A673 (cell line): ENCODE measurements around the gene TRAF3IP1. TPM values are rescaled to one million over a fixed set of nuclear protein-coding genes. Genes with fewer than 3 reads are reported as not detected.

Experiments used
- BruUV-seq: library from RNA; stranded (reverse); fragments of 400-500 nt; replicated peaks from 2 replicates; lab custom pipeline; 2021; lab: Mats Ljungman, UMichigan
- CTCF ChIA-PET: fragments of 300-600 bp; sonication (Branson Sonifier 250); formaldehyde crosslinking; loops from one replicate; lab custom pipeline; 2022; ENCODE audit warnings: antibody characterized with exemption; lab: Charles Lee
- POLR2A ChIA-PET: fragments of 300-600 bp; sonication (Branson Sonifier 250); formaldehyde crosslinking; loops from one replicate; lab custom pipeline; 2022; ENCODE audit warnings: antibody characterized with exemption; ENCODE audit not compliant: low non-redundant PET; lab: Charles Lee
- DNase-seq: peaks from one replicate; pipeline ENCODE4 v3.0.0-alpha.2; 2015; ENCODE audit warnings: low spot score
- H3K27ac ChIP-seq: fragments of 200-600 bp; sonication (generic); 2 replicates; pipeline ENCODE4 v1.5.1; 2016; ENCODE audit warnings: mixed run types, low read depth, mild to moderate bottlenecking, mixed read lengths, antibody characterized with exemption, low read length; ENCODE audit not compliant: poor library complexity, severe bottlenecking
- H3K27me3 ChIP-seq: fragments of 200-600 bp; sonication (generic); replicated peaks from 2 replicates; pipeline ENCODE4 v1.6.1; 2017; ENCODE audit warnings: mixed run types, low read depth, mild to moderate bottlenecking, mixed read lengths, antibody characterized with exemption, low read length; ENCODE audit not compliant: insufficient read depth, poor library complexity
- H3K36me3 ChIP-seq: fragments of 200-600 bp; sonication (generic); 2 replicates; pipeline ENCODE4 v1.6.1; 2016; ENCODE audit warnings: mixed run types, mild to moderate bottlenecking, mixed read lengths, antibody characterized with exemption, low read length; ENCODE audit not compliant: insufficient read depth, poor library complexity, severe bottlenecking
- H3K4me1 ChIP-seq: fragments of 200-600 bp; sonication (generic); 2 replicates; pipeline ENCODE4 v1.6.1; 2017; ENCODE audit warnings: mixed run types, mild to moderate bottlenecking, mixed read lengths, antibody characterized with exemption, low read length; ENCODE audit not compliant: insufficient read depth, poor library complexity, severe bottlenecking
- H3K4me3 ChIP-seq: fragments of 200-600 bp; sonication (generic); 2 replicates; pipeline ENCODE4 v1.5.1; 2016; ENCODE audit warnings: low read depth, mixed run types, mild to moderate bottlenecking, mixed read lengths, low read length; ENCODE audit not compliant: poor library complexity, severe bottlenecking
- H3K9me3 ChIP-seq: fragments of 200-600 bp; sonication (generic); 2 replicates; pipeline ENCODE4 v1.6.1; 2016; ENCODE audit warnings: mixed run types, low read depth, mild to moderate bottlenecking, mixed read lengths, antibody characterized with exemption, low read length; ENCODE audit not compliant: poor library complexity, severe bottlenecking
- CTCF ChIP-seq: fragments of 300-800, 200-600 bp; sonication (generic); conservative IDR thresholded peaks from 2 replicates; pipeline ENCODE4 v1.5.1; 2017; ENCODE audit warnings: low read depth, mild to moderate bottlenecking, antibody characterized with exemption, low read length, moderate library complexity, mixed read lengths
- EZH2 ChIP-seq: fragments of 200-600 bp; sonication (generic); IDR thresholded peaks from 2 replicates; pipeline ENCODE4 v1.6.1; 2017; ENCODE audit warnings: borderline replicate concordance, low read depth, mild to moderate bottlenecking, mixed read lengths, antibody characterized with exemption, low read length; ENCODE audit not compliant: poor library complexity, severe bottlenecking
- intact Hi-C: fragments of 100-400 bp; cut with micrococcal nuclease; formaldehyde crosslinking; loops from one replicate; pipeline ENCODE4 v1.10.0; 2022; ENCODE audit not compliant: unreplicated experiment
- total RNA-seq: library from RNA; stranded (reverse); gene quantifications from 2 replicates; pipeline ENCODE4 v1.2.3, GENCODE V29; 2021

Gene TRAF3IP1
- total RNA-seq, 1 experiment from 2014 or later = 23.0 TPM

DNA sequence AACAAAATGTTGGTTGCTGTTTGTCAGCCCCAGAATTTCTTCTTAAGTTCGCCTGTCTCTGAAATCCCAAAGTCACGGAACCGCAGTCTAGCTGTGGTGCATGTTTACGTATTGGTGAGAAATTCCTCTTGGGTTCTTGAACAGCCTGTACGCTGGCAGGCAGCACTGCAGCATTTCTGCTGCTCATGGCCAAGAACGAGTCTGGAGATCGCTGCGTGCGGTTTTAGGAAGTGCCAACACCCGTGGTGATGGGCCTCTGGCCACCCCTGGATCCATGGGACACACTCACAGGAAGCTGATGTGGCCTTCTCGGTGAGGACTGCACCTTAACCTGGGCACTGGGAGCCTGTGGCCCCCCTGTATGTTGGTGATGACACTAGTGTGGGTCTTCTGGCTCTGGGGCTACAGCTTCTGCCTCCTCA lies 130.1 kb downstream of the TRAF3IP1 start:
- no peak overlapping the region for H3K27ac ChIP-seq
- DNase-seq = no peak
- no peaks in the 10 kb centered on the region for H3K27me3 ChIP-seq
- H3K4me1 ChIP-seq = no peaks in the 10 kb centered on the region
- peaks cover 35% of the 10 kb centered on the region for H3K36me3 ChIP-seq
- no peaks in the 10 kb centered on the region for H3K9me3 ChIP-seq
- no TSS peak for BruUV-seq
- TF ChIP-seq CTCF = no peak
- no peak for TF ChIP-seq EZH2
- CTCF ChIA-PET = no interaction called here
- H3K4me3 ChIP-seq = no peak overlapping the region
- POLR2A ChIA-PET = no interaction called here
- intact Hi-C loops = no loop called here

Other genes with a start within 250 kb of the TRAF3IP1 start
- 0.30 and 0.72 TPM in 2 replicates for gene ESPNL, start 220.2 kb upstream of the TRAF3IP1 start, total RNA-seq
- 0.09 TPM in 1 of 2 replicates, not detected in the other for gene KLHL30, start 181.8 kb upstream of the TRAF3IP1 start, total RNA-seq
- 6.1 and 8.6 TPM in 2 replicates for gene ERFE, start 161.5 kb upstream of the TRAF3IP1 start, total RNA-seq
- gene ILKAP, start 116.8 kb upstream of the TRAF3IP1 start, total RNA-seq = 65.1 and 71.6 TPM in 2 replicates
- 17.2 and 26.9 TPM in 2 replicates for gene HES6, start 80.5 kb upstream of the TRAF3IP1 start, total RNA-seq
- gene PER2, start 31.9 kb upstream of the TRAF3IP1 start, total RNA-seq = 6.8 and 7.5 TPM in 2 replicates
- 36.9 and 43.7 TPM in 2 replicates for gene ASB1, start 106.4 kb downstream of the TRAF3IP1 start, total RNA-seq